Natural killer cell (primary cell): ENCODE results near the gene SEC14L1. TPM values are rescaled to one million over a fixed set of nuclear protein-coding genes. Genes with fewer than 3 reads are reported as not detected.
"Not testable (repeated sequence)": the region's sequence is repeated elsewhere in the genome, so short reads cannot be mapped to it uniquely, and the experiment has no call there.

ENCODE experiments used
- ATAC-seq, 3 donors: fragments of 150-1000 bp in 2 of 3; fragments of 200-7000 bp in 1 of 3; cut with Tn5 transposase; 1 replicate in 1 of 3; 2 replicates in 2 of 3; pipeline ENCODE4 v1.10.0; 2021; ENCODE audit warnings: mild to moderate bottlenecking in 2 of 3, moderate library complexity in 2 of 3
- DNase-seq, 2 donors: peaks; one replicate each; pipeline versions ENCODE4 v3.0.0 to v3.0.0-alpha.2; 2013 to 2021; ENCODE audit warnings: mixed read lengths in 1 of 2
- H3K27ac ChIP-seq: one replicate; pipeline ENCODE4 v1.5.1; 2013; ENCODE audit warnings: mild to moderate bottlenecking, low read length
- H3K27me3 ChIP-seq: one replicate; pipeline ENCODE4 v1.6.1; 2013; ENCODE audit warnings: low read length; ENCODE audit not compliant: control insufficient read depth, insufficient read depth
- H3K36me3 ChIP-seq: one replicate; pipeline ENCODE4 v1.6.1; 2013; ENCODE audit warnings: low read length; ENCODE audit not compliant: control insufficient read depth, insufficient read depth
- H3K4me1 ChIP-seq: one replicate; pipeline ENCODE4 v1.6.1; 2013; ENCODE audit warnings: low read length; ENCODE audit not compliant: control insufficient read depth, insufficient read depth
- H3K4me3 ChIP-seq: one replicate; pipeline ENCODE4 v1.5.1; 2013; ENCODE audit warnings: low read length
- H3K9me3 ChIP-seq: one replicate; pipeline ENCODE4 v1.6.1; 2013; ENCODE audit warnings: low read length; ENCODE audit not compliant: control insufficient read depth, insufficient read depth
- H3K27ac Mint-ChIP-seq, 2 donors: one replicate each; pipeline ENCODE4 v1.8.0; 2022; ENCODE audit warnings: mild to moderate bottlenecking in 2 of 2, mixed read lengths in 2 of 2, moderate library complexity in 1 of 2
- H3K27me3 Mint-ChIP-seq, 2 donors: one replicate each; pipeline ENCODE4 v1.8.0; 2022; ENCODE audit warnings: low read depth in 2 of 2, mixed read lengths in 2 of 2
- H3K36me3 Mint-ChIP-seq: one replicate; pipeline ENCODE4 v1.8.0; 2022; ENCODE audit warnings: mixed read lengths
- H3K4me1 Mint-ChIP-seq, 2 donors: one replicate each; pipeline ENCODE4 v1.8.0; 2022; ENCODE audit warnings: mixed read lengths in 2 of 2
- H3K4me3 Mint-ChIP-seq: one replicate; pipeline ENCODE4 v1.8.0; 2022; ENCODE audit warnings: mild to moderate bottlenecking, moderate library complexity, mixed read lengths
- H3K9me3 Mint-ChIP-seq, 2 donors: one replicate each; pipeline ENCODE4 v1.8.0; 2022; ENCODE audit warnings: mixed read lengths in 2 of 2
- CTCF ChIP-seq: fragments of 200-600 bp; IDR thresholded peaks from one replicate; pipeline ENCODE4 v1.8.0; 2022; ENCODE audit warnings: antibody characterized with exemption
- WGBS: methylation state at CpG from one replicate; pipeline ENCODE4 v1.1.7; 2013; ENCODE audit warnings: missing lambda C conversion rate; ENCODE audit not compliant: insufficient coverage; 5-methylcytosine and 5-hydroxymethylcytosine counted together
- intact Hi-C: fragments of 100-400 bp; cut with micrococcal nuclease; formaldehyde crosslinking; loops from one replicate; pipeline ENCODE4 v1.14.2; 2022
- total RNA-seq, 4 donors: library from RNA; stranded (reverse); fragments of 120-200 nt in 1 of 4; gene quantifications; one replicate each; pipeline versions ENCODE4 v1.2.3 to v1.2.4, GENCODE V29; 2013 to 2022

Gene SEC14L1
- total RNA-seq, 3 donors from 2014 or later (not counting 1 experiment from before 2014, with no cell fraction given): 129 to 160 (median 129) TPM

GRCh38 chr17:77137111-77137510 lies 3.7 kb upstream of the SEC14L1 start:
- peaks cover 31% of the 10 kb centered on the region for H3K4me1 ChIP-seq
- H3K27ac ChIP-seq: no peak overlapping the region
- no peak for TF ChIP-seq CTCF
- intact Hi-C loops: no loop called here
- H3K27me3 Mint-ChIP-seq: no peaks in the 10 kb centered on the region
- H3K27ac Mint-ChIP-seq: peak overlapping the region in 1 of 2 donors; percentile 79
- H3K9me3 ChIP-seq: peaks cover 5% of the 10 kb centered on the region
- peaks cover 19 to 44% of the 10 kb centered on the region in 2 donors for H3K4me1 Mint-ChIP-seq
- DNase-seq (no peak), ATAC-seq (no peak)
- no peaks in the 10 kb centered on the region for H3K36me3 Mint-ChIP-seq
- no peaks in the 10 kb centered on the region for H3K36me3 ChIP-seq
- no peak overlapping the region for H3K4me3 Mint-ChIP-seq
- H3K9me3 Mint-ChIP-seq: peaks cover 2 to 7% of the 10 kb centered on the region in 2 donors
- no peak overlapping the region for H3K4me3 ChIP-seq
- H3K27me3 ChIP-seq: no peaks in the 10 kb centered on the region
- WGBS: 100% methylated on average over 1 of the region's 3 CpGs

DNA sequence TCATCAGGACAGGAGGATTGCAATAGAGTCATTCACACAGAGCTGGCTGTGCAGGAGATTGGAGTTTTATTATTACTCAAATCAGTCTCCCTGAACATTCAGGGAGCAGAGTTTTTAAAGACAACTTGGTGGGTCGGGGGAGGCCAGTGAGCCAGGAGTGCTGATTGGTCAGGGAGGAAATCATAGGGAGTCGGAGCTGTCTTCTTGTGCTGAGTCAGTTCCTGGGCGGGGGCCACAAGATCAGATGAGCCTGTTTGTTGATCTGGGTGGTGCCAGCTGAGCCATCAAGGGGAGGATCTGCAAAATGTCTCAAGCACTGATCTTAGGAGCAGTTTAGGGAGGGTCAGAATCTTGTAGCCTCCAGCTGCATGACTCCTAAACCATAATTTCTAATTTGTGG lies 2.9 kb upstream of the SEC14L1 start:
- H3K36me3 Mint-ChIP-seq, H3K27ac ChIP-seq, H3K36me3 ChIP-seq, H3K9me3 ChIP-seq, H3K9me3 Mint-ChIP-seq, intact Hi-C loops, H3K4me3 ChIP-seq, H3K27me3 ChIP-seq, ATAC-seq, H3K27me3 Mint-ChIP-seq: not testable (repeated sequence)
- H3K4me1 Mint-ChIP-seq: peaks cover 26 to 51% of the 10 kb centered on the region in 2 donors
- 42% methylated on average over 3 of the region's 3 CpGs for WGBS
- DNase-seq: peak in 1 of 2 donors; percentile 34
- peaks cover 34% of the 10 kb centered on the region for H3K4me1 ChIP-seq
- peak overlapping the region; percentile 67 to 79 for H3K27ac Mint-ChIP-seq
- H3K4me3 Mint-ChIP-seq: peak overlapping the region; percentile 31

GRCh38 chr17:77140166-77140877 lies 447 bp upstream of the SEC14L1 start:
- peaks cover 41% of the 10 kb centered on the region for H3K4me1 ChIP-seq

More at GRCh38 chr17:77140166-77140877, 447 bp upstream of the SEC14L1 start:
- H3K27ac Mint-ChIP-seq: peak overlapping the region; percentile 84 to 95
- H3K36me3 ChIP-seq: peaks cover 16% of the 10 kb centered on the region
- DNase-seq (peak; percentile 99 to 100), ATAC-seq (peak; percentile 86 to 97 (median 88))
- H3K27ac ChIP-seq: peak overlapping the region; percentile 80
- no peaks in the 10 kb centered on the region for H3K27me3 ChIP-seq
- peaks cover 43 to 56% of the 10 kb centered on the region in 2 donors for H3K4me1 Mint-ChIP-seq
- H3K27me3 Mint-ChIP-seq: no peaks in the 10 kb centered on the region
- peak overlapping the region; percentile 79 for H3K4me3 Mint-ChIP-seq
- H3K4me3 ChIP-seq: peak overlapping the region; percentile 42
- H3K36me3 Mint-ChIP-seq: no peaks in the 10 kb centered on the region
- WGBS: under 1% methylated on average over 67 of the region's 67 CpGs
- no peak for TF ChIP-seq CTCF
- peaks cover 2 to 7% of the 10 kb centered on the region in 2 donors for H3K9me3 Mint-ChIP-seq
- H3K9me3 ChIP-seq: peaks cover 5% of the 10 kb centered on the region
- intact Hi-C loops: loop anchor here (2.0 kb wide), 1 partner anchor 52 kb away; no protein-coding TSS in a partner anchor
